GM18868 (cell line): ENCODE measurements around the gene DTX3L.
"Not testable (repeated sequence)": the region's sequence is repeated elsewhere in the genome, so short reads cannot be mapped to it uniquely, and the experiment has no call there.

ENCODE experiments used
- ATAC-seq: cut with Tn5 transposase; IDR thresholded peaks from one replicate; pipeline ENCODE4 v1.9.1; 2021; ENCODE audit warnings: mild to moderate bottlenecking, moderate library complexity; ENCODE audit not compliant: unreplicated experiment

The DTX3L gene

GRCh38 chr3:122560680-122561079 is 3.5 kb upstream of the DTX3L start:
- no peak for ATAC-seq

GRCh38 chr3:122562923-122563716 is 1.0 kb upstream of the DTX3L start:
- no peak for ATAC-seq

GRCh38 chr3:122563717-122564025 is 467 bp upstream of the DTX3L start:
- peak; percentile 8 for ATAC-seq

- ATAC-seq = not testable (repeated sequence)
Measured at GRCh38 chr3:122568131-122568530, 4.0 kb downstream of the DTX3L start.

GRCh38 chr3:122568755-122569154 is 4.6 kb downstream of the DTX3L start:
- no peak for ATAC-seq

GRCh38 chr3:122572940-122573412 is 8.8 kb downstream of the DTX3L start:
- ATAC-seq = peak; percentile 35

- ATAC-seq = peak; percentile 85
Measured at GRCh38 chr3:122576174-122576940, 12.2 kb downstream of the DTX3L start.

GRCh38 chr3:122577409-122578031 is 13.4 kb downstream of the DTX3L start, which contains the start of gene PARP15:
Gene PARP15 (plus strand): TSS chr3:122577650. CDS start chr3:122577668, 18 bp downstream.
- ATAC-seq = no peak

- no peak for ATAC-seq
Measured at GRCh38 chr3:122578069-122578740, 14.1 kb downstream of the DTX3L start.

- ATAC-seq = no peak
Measured at GRCh38 chr3:122580470-122580869, 16.3 kb downstream of the DTX3L start.

GRCh38 chr3:122581622-122582021 is 17.5 kb downstream of the DTX3L start:
- no peak for ATAC-seq

GRCh38 chr3:122582390-122582789 is 18.3 kb downstream of the DTX3L start:
- no peak for ATAC-seq

- ATAC-seq = no peak
Measured at GRCh38 chr3:122586098-122586497, 22.0 kb downstream of the DTX3L start.

GRCh38 chr3:122586773-122587485 is 22.8 kb downstream of the DTX3L start:
- no peak for ATAC-seq

GRCh38 chr3:122587572-122587971 is 23.4 kb downstream of the DTX3L start:
- ATAC-seq = no peak

GRCh38 chr3:122589297-122589696 is 25.2 kb downstream of the DTX3L start:
- peak; percentile 83 for ATAC-seq

- ATAC-seq = no peak
Measured at GRCh38 chr3:122590610-122591009, 26.5 kb downstream of the DTX3L start.

- ATAC-seq = no peak
Measured at GRCh38 chr3:122594025-122594424, 29.9 kb downstream of the DTX3L start.

GRCh38 chr3:122598151-122598550 is 34.0 kb downstream of the DTX3L start:
- no peak for ATAC-seq

GRCh38 chr3:122598556-122598955 is 34.4 kb downstream of the DTX3L start:
- no peak for ATAC-seq
